Measurements from ENCODE around the gene GNAQ. TPM values are rescaled to one million over a fixed set of nuclear protein-coding genes. Genes with fewer than 3 reads are reported as not detected.
A peak's percentile ranks its signal among the peaks of the same experiment; 100 is the strongest.
"Not testable (repeated sequence)": the region's sequence is repeated elsewhere in the genome, so short reads cannot be mapped to it uniquely, and the experiment has no call there.

Gene GNAQ
- total RNA-seq, 1 donor from 2014 or later: 97.5 TPM

- intact Hi-C loops (cut with DNase I): no loop called here
Observed at GRCh38 chr9:77872863-77873262, 158.7 kb downstream of the GNAQ start.

GRCh38 chr9:77872177-77872576, 159.4 kb downstream of the GNAQ start:
- intact Hi-C loops (cut with DNase I): no loop called here
- no peak for ATAC-seq
- DNase-seq (ENCODE audit: low spot score): no peak

More at GRCh38 chr9:77872863-77873262, 158.7 kb downstream of the GNAQ start:
- DNase-seq (ENCODE audit: low spot score) (no peak), ATAC-seq (peak; percentile 88)

- DNase-seq (ENCODE audit: low spot score) (no peak), ATAC-seq (no peak)
- intact Hi-C loops (cut with DNase I): no loop called here
Observed at GRCh38 chr9:77871483-77871882, 160.1 kb downstream of the GNAQ start.

- intact Hi-C loops (cut with DNase I): no loop called here
- no peak for DNase-seq (ENCODE audit: low spot score)
- ATAC-seq: no peak
Observed at GRCh38 chr9:77866878-77867277, 164.7 kb downstream of the GNAQ start.

- DNase-seq (ENCODE audit: low spot score): no peak
- intact Hi-C loops (cut with DNase I): no loop called here
- ATAC-seq: no peak
Observed at GRCh38 chr9:77865385-77866047, 166.1 kb downstream of the GNAQ start.

- intact Hi-C loops (cut with DNase I): no loop called here
- DNase-seq (ENCODE audit: low spot score) (no peak), ATAC-seq (peak; percentile 91)
Observed at GRCh38 chr9:77864211-77864889, 167.3 kb downstream of the GNAQ start.

GRCh38 chr9:77863638-77864037, 168.0 kb downstream of the GNAQ start:
- DNase-seq (ENCODE audit: low spot score); intact Hi-C loops (cut with DNase I): not testable (repeated sequence)

GRCh38 chr9:77860953-77861352, 170.7 kb downstream of the GNAQ start:
- intact Hi-C loops (cut with DNase I); DNase-seq (ENCODE audit: low spot score); ATAC-seq: not testable (repeated sequence)

More at GRCh38 chr9:77863638-77864037, 168.0 kb downstream of the GNAQ start:
- ATAC-seq: not testable (repeated sequence)

- DNase-seq (ENCODE audit: low spot score): no peak
- intact Hi-C loops (cut with DNase I): no loop called here
- ATAC-seq: no peak
Observed at GRCh38 chr9:77857513-77858259, 173.9 kb downstream of the GNAQ start.

- ATAC-seq: no peak
- intact Hi-C loops (cut with DNase I): no loop called here
- DNase-seq (ENCODE audit: low spot score): no peak
Observed at GRCh38 chr9:77856615-77857014, 175.0 kb downstream of the GNAQ start.

GRCh38 chr9:77854916-77855311, 176.7 kb downstream of the GNAQ start:
- DNase-seq (ENCODE audit: low spot score): no peak
- intact Hi-C loops (cut with DNase I): no loop called here

GRCh38 chr9:77854258-77854915, 177.2 kb downstream of the GNAQ start:
- DNase-seq (ENCODE audit: low spot score) (no peak), ATAC-seq (no peak)
- intact Hi-C loops (cut with DNase I): no loop called here

More at GRCh38 chr9:77854916-77855311, 176.7 kb downstream of the GNAQ start:
- ATAC-seq: no peak

- DNase-seq (ENCODE audit: low spot score) (no peak), ATAC-seq (no peak)
- intact Hi-C loops (cut with DNase I): no loop called here
Observed at GRCh38 chr9:77853716-77854115, 177.9 kb downstream of the GNAQ start.

- peak; percentile 46 for ATAC-seq
- intact Hi-C loops (cut with DNase I): no loop called here
- no peak for DNase-seq (ENCODE audit: low spot score)
Observed at GRCh38 chr9:77851882-77852595, 179.6 kb downstream of the GNAQ start.

GRCh38 chr9:77848897-77849296, 182.7 kb downstream of the GNAQ start:
- intact Hi-C loops (cut with DNase I): no loop called here
- DNase-seq (ENCODE audit: low spot score) (no peak), ATAC-seq (peak; percentile 97)

- intact Hi-C loops (cut with DNase I): no loop called here
- ATAC-seq: peak; percentile 68
- DNase-seq (ENCODE audit: low spot score): no peak
Observed at GRCh38 chr9:77848404-77848803, 183.2 kb downstream of the GNAQ start.

- ATAC-seq (no peak), DNase-seq (ENCODE audit: low spot score) (no peak)
- intact Hi-C loops (cut with DNase I): no loop called here
Observed at GRCh38 chr9:77847626-77848025, 184.0 kb downstream of the GNAQ start.

GRCh38 chr9:77847059-77847499, 184.5 kb downstream of the GNAQ start:
- no peak for DNase-seq (ENCODE audit: low spot score)
- intact Hi-C loops (cut with DNase I): no loop called here
- no peak for ATAC-seq

- intact Hi-C loops (cut with DNase I): no loop called here
- DNase-seq (ENCODE audit: low spot score) (no peak), ATAC-seq (no peak)
Observed at GRCh38 chr9:77844415-77844814, 187.2 kb downstream of the GNAQ start.
